Measurements from ENCODE around the gene TIPARP.

GRCh38 chr3:156657862-156658731, 16.3 kb upstream of the TIPARP start:
- TF ChIP-seq EP300 (IDR thresholded peaks at IDR 0.05) (no peak), CTCF (IDR thresholded peaks at IDR 0.05) (no peak), POLR2A (IDR thresholded peaks at IDR 0.05; ENCODE audit: low read depth) (no peak)

All from esophagus muscularis mucosa (tissue), 4 donors.